Nephron progenitor cell (in vitro differentiated cells): ENCODE measurements around the gene THOC3.
A peak's percentile ranks its signal among the peaks of the same experiment; 100 is the strongest.
"Not testable (repeated sequence)": the region's sequence is repeated elsewhere in the genome, so short reads cannot be mapped to it uniquely, and the experiment has no call there.

Source experiments
- DNase-seq: peaks from one replicate; pipeline ENCODE4 v3.0.0; 2021
- H3K27ac Mint-ChIP-seq: 2 replicates; pipeline ENCODE4 v1.8.0; 2021; ENCODE audit warnings: mild to moderate bottlenecking, moderate library complexity, mixed read lengths
- H3K27me3 Mint-ChIP-seq: 2 replicates; pipeline ENCODE4 v1.8.0; 2021; ENCODE audit warnings: mild to moderate bottlenecking, low read depth, mixed read lengths; ENCODE audit not compliant: poor library complexity
- H3K36me3 Mint-ChIP-seq: 2 replicates; pipeline ENCODE4 v1.8.0; 2021; ENCODE audit warnings: low read depth, mixed read lengths
- H3K4me1 Mint-ChIP-seq: 2 replicates; pipeline ENCODE4 v1.8.0; 2021; ENCODE audit warnings: mixed read lengths
- H3K4me3 Mint-ChIP-seq: 2 replicates; pipeline ENCODE4 v1.8.0; 2021; ENCODE audit warnings: mild to moderate bottlenecking, moderate library complexity, mixed read lengths
- H3K9me3 Mint-ChIP-seq: 2 replicates; pipeline ENCODE4 v1.8.0; 2021; ENCODE audit warnings: mild to moderate bottlenecking, moderate library complexity, mixed read lengths

THOC3 gene

DNA sequence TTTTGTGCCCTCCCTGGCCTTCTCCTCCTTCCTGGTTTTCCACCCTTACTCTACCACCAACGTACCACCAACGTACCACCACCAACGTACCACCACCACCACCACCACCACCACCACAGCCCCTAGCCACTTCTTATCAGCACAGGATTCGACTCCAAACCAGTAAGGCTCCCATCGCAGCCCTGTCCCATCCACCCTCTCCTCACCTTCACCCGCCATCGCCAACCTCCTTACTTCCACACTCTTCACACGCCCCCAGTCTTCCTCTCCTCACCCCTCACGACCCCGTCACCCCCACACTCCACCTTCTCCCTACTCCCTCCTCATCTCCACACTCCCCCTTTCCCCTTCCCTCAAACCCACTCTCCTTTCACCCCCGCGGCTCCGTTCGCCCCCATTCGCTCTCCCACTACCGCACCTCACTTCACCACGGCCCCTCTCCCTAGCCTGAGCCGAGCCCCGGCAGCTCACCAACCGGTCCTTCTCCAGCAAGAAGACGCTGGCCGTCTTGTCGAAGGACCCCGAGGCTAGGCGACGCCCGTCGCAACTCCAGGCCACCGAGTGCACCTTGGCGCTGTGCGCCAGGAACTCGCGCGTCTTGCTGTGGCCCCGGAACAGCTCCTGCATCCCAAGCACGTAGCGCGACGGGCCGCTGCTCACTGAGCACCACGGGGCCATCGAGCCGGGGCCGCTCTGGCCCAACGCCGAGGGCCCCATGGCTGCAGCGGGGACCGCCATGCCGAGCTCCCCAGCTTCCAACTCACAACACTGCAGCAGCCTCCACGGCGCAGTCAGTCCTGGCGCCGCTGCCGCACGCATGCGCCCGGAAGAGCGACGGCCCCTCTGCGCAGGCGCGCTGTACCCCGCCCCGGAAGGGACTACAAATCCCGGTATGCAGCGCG, at the start of gene THOC3:
THOC3 (minus strand) TSS at position 845 of the 902 bp plus-strand sequence; CDS start at position 738, 107 bp downstream.
- H3K27me3 Mint-ChIP-seq, H3K4me1 Mint-ChIP-seq, H3K9me3 Mint-ChIP-seq, H3K36me3 Mint-ChIP-seq, H3K27ac Mint-ChIP-seq: not testable (repeated sequence)
- peak within 1 kb of the TSS; percentile 88 for H3K4me3 Mint-ChIP-seq
- peak; percentile 74 for DNase-seq

GRCh38 chr5:176017324-176017723, 49.2 kb upstream of the THOC3 start:
- not testable (repeated sequence) for H3K36me3 Mint-ChIP-seq, H3K27me3 Mint-ChIP-seq, H3K27ac Mint-ChIP-seq, DNase-seq, H3K9me3 Mint-ChIP-seq, H3K4me1 Mint-ChIP-seq, H3K4me3 Mint-ChIP-seq

- not testable (repeated sequence) for H3K4me1 Mint-ChIP-seq
These were observed 46.2 kb upstream of the THOC3 start for GRCh38 chr5:176014360-176014759.

DNA sequence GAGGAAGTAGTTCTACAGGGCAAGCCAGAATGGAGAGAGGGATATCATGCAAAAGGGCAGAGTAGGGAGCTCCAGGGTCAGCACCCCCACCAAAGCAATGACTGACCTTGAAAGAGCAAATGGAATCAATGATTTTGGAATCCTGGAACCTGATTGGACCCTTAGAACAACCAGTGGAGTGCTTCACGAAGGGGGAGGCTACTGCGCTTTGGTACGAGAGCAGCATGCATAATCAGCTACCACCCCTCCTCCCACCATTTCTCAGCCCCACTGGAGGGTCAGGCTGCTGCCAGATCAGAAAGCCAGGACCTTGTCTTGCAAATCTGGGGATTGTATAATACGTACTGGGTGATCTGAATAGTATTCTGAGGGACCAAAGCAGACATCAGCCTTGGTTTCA, 43.0 kb upstream of the THOC3 start:
- not testable (repeated sequence) for H3K27ac Mint-ChIP-seq, H3K4me3 Mint-ChIP-seq, H3K9me3 Mint-ChIP-seq, H3K27me3 Mint-ChIP-seq, H3K4me1 Mint-ChIP-seq, H3K36me3 Mint-ChIP-seq, DNase-seq

More at GRCh38 chr5:176014360-176014759, 46.2 kb upstream of the THOC3 start:
- not testable (repeated sequence) for DNase-seq, H3K9me3 Mint-ChIP-seq, H3K27ac Mint-ChIP-seq, H3K36me3 Mint-ChIP-seq, H3K27me3 Mint-ChIP-seq, H3K4me3 Mint-ChIP-seq

DNA sequence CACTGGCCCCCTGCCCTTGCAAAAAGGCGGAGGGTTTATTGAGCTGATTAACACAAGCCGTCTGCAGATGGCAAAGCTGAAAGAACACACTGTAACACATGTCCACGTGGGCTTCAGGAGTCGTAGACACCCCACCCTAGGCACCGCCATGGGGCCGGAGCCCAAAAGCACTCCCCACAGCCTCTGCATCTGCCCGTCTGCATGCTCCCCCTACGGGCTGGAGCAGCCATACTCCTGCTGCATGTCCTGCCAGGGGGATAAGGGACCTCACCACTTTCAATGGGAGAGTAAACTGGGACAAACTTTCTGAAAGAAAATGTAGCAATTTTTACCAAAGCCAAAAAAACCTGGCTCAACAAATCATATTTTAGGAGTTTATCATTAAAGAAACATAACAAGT, 42.1 kb upstream of the THOC3 start:
- not testable (repeated sequence) for H3K27ac Mint-ChIP-seq, H3K27me3 Mint-ChIP-seq, H3K36me3 Mint-ChIP-seq, H3K4me3 Mint-ChIP-seq, H3K4me1 Mint-ChIP-seq, DNase-seq, H3K9me3 Mint-ChIP-seq

GRCh38 chr5:176007220-176007619, 39.1 kb upstream of the THOC3 start:
- not testable (repeated sequence) for H3K9me3 Mint-ChIP-seq, DNase-seq, H3K36me3 Mint-ChIP-seq, H3K4me1 Mint-ChIP-seq, H3K27me3 Mint-ChIP-seq, H3K27ac Mint-ChIP-seq, H3K4me3 Mint-ChIP-seq

DNA sequence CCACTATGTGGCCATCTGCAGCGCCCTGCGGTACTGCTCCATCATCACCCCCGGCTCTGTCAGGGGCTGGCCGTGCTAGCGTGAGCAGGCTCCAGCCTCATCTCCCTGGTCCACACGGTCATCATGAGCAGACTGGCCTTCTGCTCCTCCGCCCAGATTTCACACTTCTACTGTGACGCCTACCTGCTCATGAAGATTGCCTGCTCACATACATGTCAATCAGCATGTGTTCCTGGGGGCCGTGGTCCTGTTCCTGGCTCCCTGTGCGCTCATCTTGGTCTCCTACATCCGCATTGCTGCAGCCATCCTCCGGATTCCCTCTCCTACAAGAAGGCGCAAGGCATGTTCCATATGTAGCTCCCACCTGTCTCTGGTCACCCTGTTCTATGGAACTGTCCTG, 38.7 kb upstream of the THOC3 start:
- H3K36me3 Mint-ChIP-seq, H3K27me3 Mint-ChIP-seq, H3K4me3 Mint-ChIP-seq, H3K9me3 Mint-ChIP-seq, DNase-seq, H3K27ac Mint-ChIP-seq, H3K4me1 Mint-ChIP-seq: not testable (repeated sequence)

- not testable (repeated sequence) for H3K27ac Mint-ChIP-seq, DNase-seq, H3K4me3 Mint-ChIP-seq, H3K4me1 Mint-ChIP-seq, H3K9me3 Mint-ChIP-seq, H3K36me3 Mint-ChIP-seq, H3K27me3 Mint-ChIP-seq
These were observed 29.9 kb upstream of the THOC3 start for GRCh38 chr5:175997979-175998378.

GRCh38 chr5:175997495-175997894, 29.4 kb upstream of the THOC3 start:
- H3K4me3 Mint-ChIP-seq, DNase-seq, H3K36me3 Mint-ChIP-seq, H3K9me3 Mint-ChIP-seq, H3K4me1 Mint-ChIP-seq, H3K27ac Mint-ChIP-seq, H3K27me3 Mint-ChIP-seq: not testable (repeated sequence)

GRCh38 chr5:175996791-175997190, 28.7 kb upstream of the THOC3 start:
- H3K27ac Mint-ChIP-seq, H3K27me3 Mint-ChIP-seq, DNase-seq, H3K4me1 Mint-ChIP-seq, H3K9me3 Mint-ChIP-seq, H3K36me3 Mint-ChIP-seq, H3K4me3 Mint-ChIP-seq: not testable (repeated sequence)

GRCh38 chr5:175995506-175995905, 27.4 kb upstream of the THOC3 start:
- not testable (repeated sequence) for H3K4me1 Mint-ChIP-seq, DNase-seq, H3K27me3 Mint-ChIP-seq, H3K27ac Mint-ChIP-seq, H3K9me3 Mint-ChIP-seq, H3K36me3 Mint-ChIP-seq, H3K4me3 Mint-ChIP-seq

DNA sequence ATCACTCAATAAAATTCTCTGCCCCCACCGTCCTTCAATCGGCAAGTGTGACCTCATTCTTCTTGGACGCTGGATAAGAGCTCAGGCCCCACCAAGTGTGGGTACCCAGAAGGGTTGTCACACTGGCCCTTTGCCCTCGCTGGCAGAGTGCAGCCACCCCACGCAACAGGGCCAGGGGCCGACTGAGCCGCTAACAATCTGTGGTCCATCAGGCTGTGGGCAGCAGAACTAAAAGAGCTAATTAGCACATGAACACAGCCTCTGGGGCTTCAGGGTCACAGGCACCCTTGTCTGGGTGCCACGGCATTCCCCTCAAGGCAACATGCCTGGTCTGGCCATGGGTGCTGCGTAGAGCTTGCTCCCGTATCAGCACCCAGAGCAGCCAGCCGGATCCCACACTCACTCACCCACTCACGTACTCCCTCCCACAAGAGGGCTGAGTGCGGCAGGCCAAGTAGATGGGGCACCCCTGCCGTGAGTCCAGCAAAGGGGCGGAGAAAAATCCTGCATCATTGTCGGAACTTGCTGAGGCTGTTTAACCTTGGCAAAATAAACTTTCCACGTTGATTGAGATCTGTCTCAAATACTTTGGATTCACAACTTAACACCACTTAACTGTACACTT, 11.4 kb upstream of the THOC3 start:
- H3K4me1 Mint-ChIP-seq, H3K36me3 Mint-ChIP-seq, H3K9me3 Mint-ChIP-seq, H3K4me3 Mint-ChIP-seq, H3K27ac Mint-ChIP-seq, H3K27me3 Mint-ChIP-seq, DNase-seq: not testable (repeated sequence)

DNA sequence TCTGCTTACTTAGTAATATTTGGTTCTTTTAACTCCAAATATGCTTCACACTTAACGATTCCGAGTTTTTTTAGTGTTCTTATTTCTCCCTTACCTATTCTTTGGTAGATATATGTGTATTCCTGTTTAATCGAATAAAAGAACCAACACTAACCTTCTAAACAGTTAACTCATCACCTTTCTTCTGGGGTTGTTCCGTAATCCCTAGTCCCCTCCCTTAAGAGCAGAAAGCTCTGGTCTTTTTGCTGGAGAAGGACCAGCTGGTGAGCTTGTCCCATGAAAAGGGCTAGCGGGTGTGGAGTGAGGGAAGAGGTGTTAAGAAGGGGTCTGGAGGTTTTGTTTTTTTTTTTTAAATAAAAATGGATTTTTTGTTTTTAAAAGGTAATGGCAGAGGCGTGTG, 266 bp upstream of the THOC3 start:
- H3K27me3 Mint-ChIP-seq, H3K4me1 Mint-ChIP-seq, DNase-seq, H3K36me3 Mint-ChIP-seq, H3K27ac Mint-ChIP-seq, H3K9me3 Mint-ChIP-seq: not testable (repeated sequence)
- peak overlapping the region; percentile 55 for H3K4me3 Mint-ChIP-seq

GRCh38 chr5:175962329-175962728, 5.8 kb downstream of the THOC3 start:
- not testable (repeated sequence) for H3K4me1 Mint-ChIP-seq, H3K9me3 Mint-ChIP-seq, H3K27me3 Mint-ChIP-seq, DNase-seq, H3K4me3 Mint-ChIP-seq, H3K27ac Mint-ChIP-seq
- peaks cover 14% of the 10 kb centered on the region for H3K36me3 Mint-ChIP-seq

GRCh38 chr5:175960228-175960627, 7.9 kb downstream of the THOC3 start:
- H3K4me1 Mint-ChIP-seq, H3K4me3 Mint-ChIP-seq, H3K27ac Mint-ChIP-seq, H3K9me3 Mint-ChIP-seq, H3K27me3 Mint-ChIP-seq, DNase-seq: not testable (repeated sequence)
- H3K36me3 Mint-ChIP-seq = peaks cover 14% of the 10 kb centered on the region
